Fibroblast of skin of right quadriceps (primary cell): ENCODE measurements around the gene ZNF648.
"Not testable (repeated sequence)": the region's sequence is repeated elsewhere in the genome, so short reads cannot be mapped to it uniquely, and the experiment has no call there.

Experiments
- DNase-seq: peaks from one replicate; pipeline ENCODE4 v3.0.0-alpha.2; 2013

Gene ZNF648

DNA sequence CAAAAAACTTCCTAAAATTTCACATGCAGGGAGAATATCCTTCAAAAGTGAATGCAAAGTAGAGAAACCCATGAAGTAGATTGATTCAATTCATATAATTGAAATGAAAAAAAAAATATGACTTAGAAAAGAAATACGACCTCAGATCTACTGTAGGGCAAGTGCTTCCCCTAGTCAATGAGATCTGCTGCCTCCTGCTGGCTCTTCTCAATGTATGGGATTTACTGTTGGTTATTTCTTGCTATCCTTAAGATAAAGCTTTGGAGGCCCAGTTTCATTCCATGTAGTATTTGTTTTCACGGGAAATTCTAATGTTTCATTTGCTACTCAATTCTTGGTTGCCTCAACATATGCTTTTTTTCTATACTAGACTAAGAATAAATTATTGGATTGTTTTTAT lies 46.2 kb downstream of the ZNF648 start:
- DNase-seq, result no peak

DNA sequence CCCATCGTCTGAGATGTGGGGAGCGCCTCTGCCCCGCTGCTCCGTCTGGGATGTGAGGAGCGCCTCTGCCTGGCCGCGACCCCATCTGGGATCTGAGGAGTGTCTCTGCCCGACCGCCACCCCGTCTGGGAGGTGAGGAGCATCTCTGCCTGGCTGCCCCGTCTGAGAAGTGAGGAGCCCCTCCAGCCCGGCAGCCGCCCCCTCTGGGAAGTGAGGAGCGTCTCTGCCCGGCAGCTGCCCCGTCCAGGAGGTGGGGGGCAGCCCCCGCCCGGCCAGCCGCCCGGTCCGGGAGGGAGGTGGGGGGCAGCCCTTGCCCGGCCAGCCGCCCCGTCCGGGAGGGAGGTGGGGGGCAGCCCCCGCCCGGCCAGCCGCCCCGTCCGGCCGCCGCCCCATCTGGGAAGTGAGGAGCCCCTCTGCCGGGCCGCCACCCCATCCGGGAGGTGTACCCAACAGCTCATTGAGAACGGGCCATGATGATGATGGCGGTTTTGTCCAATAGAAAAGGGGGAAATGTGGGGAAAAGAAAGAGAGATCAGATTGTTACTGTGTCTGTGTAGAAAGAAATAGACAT lies 50.6 kb downstream of the ZNF648 start:
- DNase-seq, result not testable (repeated sequence)

DNA sequence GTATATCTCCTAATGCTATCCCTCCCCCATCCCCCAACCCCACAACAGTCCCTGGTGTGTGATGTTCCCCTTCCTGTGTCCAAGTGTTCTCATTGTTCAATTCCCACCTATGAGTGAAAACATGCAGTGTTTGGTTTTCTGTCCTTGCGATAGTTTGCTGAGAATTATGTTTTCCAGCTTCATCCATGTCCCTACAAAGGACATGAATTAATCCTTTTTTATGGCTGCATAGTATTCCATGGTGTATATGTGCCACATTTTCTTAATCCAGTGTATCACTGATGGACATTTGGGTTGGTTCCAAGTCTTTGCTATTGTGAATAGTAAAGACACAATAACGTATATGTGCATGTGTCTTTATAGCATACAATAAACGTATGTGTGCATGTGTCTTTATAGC lies 56.1 kb downstream of the ZNF648 start:
- not testable (repeated sequence) for DNase-seq

DNA sequence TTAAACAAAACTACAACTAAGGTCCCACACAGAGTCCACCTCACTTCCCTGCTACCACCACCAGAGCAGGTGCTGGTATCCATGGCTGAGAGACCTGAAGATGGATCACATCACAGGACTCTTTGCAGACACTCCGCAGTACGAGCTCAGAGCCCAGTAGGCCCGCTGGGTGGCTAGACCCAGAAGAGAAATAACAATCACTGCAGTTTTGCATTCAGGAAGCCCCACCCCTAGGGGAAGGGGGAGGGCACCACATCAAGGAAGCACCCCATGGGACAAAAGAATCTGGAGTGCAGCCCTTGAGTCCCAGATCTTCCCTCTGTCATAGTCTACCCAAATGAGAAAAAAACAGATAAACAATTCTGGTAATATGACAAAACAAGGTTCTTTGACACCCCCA lies 56.9 kb downstream of the ZNF648 start:
- DNase-seq, result no peak
